A549 treated with AZD9567 at 1 μM for 4 hours (cell line): ENCODE results near the gene TTC39C. TPM values are rescaled to one million over a fixed set of nuclear protein-coding genes. Genes with fewer than 3 reads are reported as not detected.

Source experiments
- total RNA-seq: library from RNA; stranded (reverse); fragments of 200-300 nt; extraction: Qiagen RNA extraction; gene quantifications from 5 replicates; pipeline ENCODE4 v1.2.3, GENCODE V29; 2022; ENCODE audit not compliant: insufficient read depth

TTC39C gene
- 9.1 to 16.7 TPM (median 15.4 TPM) in 5 replicates for total RNA-seq

GRCh38 chr18:24014062-24014985 lies at the start of gene TTC39C:
TSS of gene TTC39C (plus strand) at chr18:24014754. CDS start at chr18:24014872, 118 bp downstream.

GRCh38 chr18:24138789-24139616 lies 124.4 kb downstream of the TTC39C start, which contains the start of gene CABYR:
TSS of gene CABYR (plus strand) at chr18:24139062. CDS start at chr18:24143115, 4,053 bp downstream.

Other genes with a start within 250 kb of the TTC39C start
- 12.1 to 14.1 TPM (median 13.0 TPM) in 5 replicates for gene CABYR, start 124.3 kb downstream of the TTC39C start, total RNA-seq